Nephron progenitor cell (in vitro differentiated cells): ENCODE data around the gene PCDH9.

Experiments
- DNase-seq: peaks from one replicate; pipeline ENCODE4 v3.0.0; 2021
- H3K27ac Mint-ChIP-seq: 2 replicates; pipeline ENCODE4 v1.8.0; 2021; ENCODE audit warnings: mild to moderate bottlenecking, moderate library complexity, mixed read lengths
- H3K27me3 Mint-ChIP-seq: 2 replicates; pipeline ENCODE4 v1.8.0; 2021; ENCODE audit warnings: mild to moderate bottlenecking, low read depth, mixed read lengths; ENCODE audit not compliant: poor library complexity
- H3K36me3 Mint-ChIP-seq: 2 replicates; pipeline ENCODE4 v1.8.0; 2021; ENCODE audit warnings: low read depth, mixed read lengths
- H3K4me1 Mint-ChIP-seq: 2 replicates; pipeline ENCODE4 v1.8.0; 2021; ENCODE audit warnings: mixed read lengths
- H3K4me3 Mint-ChIP-seq: 2 replicates; pipeline ENCODE4 v1.8.0; 2021; ENCODE audit warnings: mild to moderate bottlenecking, moderate library complexity, mixed read lengths
- H3K9me3 Mint-ChIP-seq: 2 replicates; pipeline ENCODE4 v1.8.0; 2021; ENCODE audit warnings: mild to moderate bottlenecking, moderate library complexity, mixed read lengths
- CTCF ChIP-seq: fragments of 200-600 bp; sonication (generic); IDR thresholded peaks from 2 replicates; pipeline ENCODE4 v1.5.0; 2021; ENCODE audit warnings: antibody characterized with exemption

The PCDH9 gene

GRCh38 chr13:66348745-66349690, 881.1 kb downstream of the PCDH9 start:
- TF ChIP-seq CTCF: no peak
- Mint-ChIP-seq H3K36me3 (no peaks in the 10 kb centered on the region), H3K27me3 (no peaks in the 10 kb centered on the region), H3K27ac (peak overlapping the region; percentile 84), H3K4me3 (no peak overlapping the region), H3K4me1 (peaks cover 70% of the 10 kb centered on the region), H3K9me3 (no peaks in the 10 kb centered on the region)
- no peak for DNase-seq

GRCh38 chr13:66347486-66348117, 882.5 kb downstream of the PCDH9 start:
- no peak for DNase-seq
- no peaks in the 10 kb centered on the region for H3K9me3 Mint-ChIP-seq
- H3K27me3 Mint-ChIP-seq: no peaks in the 10 kb centered on the region
- no peak overlapping the region for H3K27ac Mint-ChIP-seq
- H3K4me1 Mint-ChIP-seq: peaks cover 68% of the 10 kb centered on the region
- H3K4me3 Mint-ChIP-seq: no peak overlapping the region
- no peak for TF ChIP-seq CTCF
- no peaks in the 10 kb centered on the region for H3K36me3 Mint-ChIP-seq

DNA sequence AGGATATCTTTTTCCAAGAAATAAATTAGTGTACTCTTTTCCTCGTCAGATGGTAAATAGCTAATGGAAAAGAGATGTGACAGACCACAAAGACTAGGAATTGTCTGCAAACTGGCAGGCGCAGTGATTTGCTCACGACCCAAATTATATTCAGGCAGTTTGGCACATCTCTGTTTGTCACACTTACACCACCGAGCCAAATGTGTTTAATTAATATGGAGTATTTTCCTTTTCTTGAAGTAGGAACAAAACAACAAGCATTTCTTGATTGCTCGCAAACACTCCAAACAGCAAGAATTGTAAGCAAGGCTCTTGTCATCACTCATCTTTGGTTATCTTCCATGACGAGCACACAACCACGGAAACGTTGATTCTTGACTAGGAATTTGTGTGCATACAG, 884.2 kb downstream of the PCDH9 start:
- DNase-seq: no peak
- Mint-ChIP-seq H3K4me3 (no peak overlapping the region), H3K27ac (no peak overlapping the region), H3K27me3 (no peaks in the 10 kb centered on the region), H3K9me3 (no peaks in the 10 kb centered on the region), H3K36me3 (no peaks in the 10 kb centered on the region), H3K4me1 (peaks cover 67% of the 10 kb centered on the region)
- TF ChIP-seq CTCF: no peak

GRCh38 chr13:66345518-66345810, 884.7 kb downstream of the PCDH9 start:
- Mint-ChIP-seq H3K27ac (no peak overlapping the region), H3K36me3 (no peaks in the 10 kb centered on the region), H3K9me3 (no peaks in the 10 kb centered on the region), H3K27me3 (no peaks in the 10 kb centered on the region), H3K4me3 (no peak overlapping the region), H3K4me1 (peaks cover 67% of the 10 kb centered on the region)
- no peak for DNase-seq
- no peak for TF ChIP-seq CTCF

- Mint-ChIP-seq H3K4me1 (peaks cover 64% of the 10 kb centered on the region), H3K27me3 (no peaks in the 10 kb centered on the region), H3K9me3 (no peaks in the 10 kb centered on the region), H3K27ac (peak overlapping the region; percentile 50), H3K4me3 (no peak overlapping the region), H3K36me3 (no peaks in the 10 kb centered on the region)
- no peak for TF ChIP-seq CTCF
- no peak for DNase-seq
Measured at GRCh38 chr13:66344805-66345517, 885.2 kb downstream of the PCDH9 start.
